Stimulated activated CD8-positive, alpha-beta memory T cell treated with anti-CD3 and anti-CD28 coated beads, Interleukin-7, amount 100 ng/mL, for 4 hours (primary cell): ENCODE results near the gene CIB4.

ENCODE experiments used
- DNase-seq, 2 donors: peaks; one replicate each; pipeline ENCODE4 v3.0.0-alpha.2; 2020; ENCODE audit warnings: low read depth in 2 of 2

The CIB4 gene

GRCh38 chr2:26642429-26642828 is 1.3 kb upstream of the CIB4 start:
- no peak for DNase-seq

DNA sequence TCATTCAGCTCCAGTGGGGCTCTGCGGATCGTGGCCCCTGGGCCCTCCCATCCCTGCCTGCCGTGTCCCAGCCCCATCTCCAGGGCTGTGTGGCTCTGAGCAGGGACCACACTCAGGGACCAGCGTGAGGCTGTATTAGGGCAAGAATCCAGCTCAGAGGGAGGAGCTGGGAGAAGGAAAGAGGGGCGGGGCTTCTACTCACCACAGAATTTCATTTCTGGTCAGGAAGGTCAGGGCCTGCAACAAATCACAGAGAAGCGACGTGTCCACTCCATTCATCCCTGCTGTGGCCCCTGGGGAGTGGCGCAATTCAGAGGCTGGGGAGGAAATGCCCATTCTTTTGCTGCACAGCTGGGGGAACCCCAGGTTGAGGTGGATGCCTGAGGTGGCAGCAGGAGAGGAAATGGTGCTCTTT is 828 bp downstream of the CIB4 start:
- DNase-seq: no peak

DNA sequence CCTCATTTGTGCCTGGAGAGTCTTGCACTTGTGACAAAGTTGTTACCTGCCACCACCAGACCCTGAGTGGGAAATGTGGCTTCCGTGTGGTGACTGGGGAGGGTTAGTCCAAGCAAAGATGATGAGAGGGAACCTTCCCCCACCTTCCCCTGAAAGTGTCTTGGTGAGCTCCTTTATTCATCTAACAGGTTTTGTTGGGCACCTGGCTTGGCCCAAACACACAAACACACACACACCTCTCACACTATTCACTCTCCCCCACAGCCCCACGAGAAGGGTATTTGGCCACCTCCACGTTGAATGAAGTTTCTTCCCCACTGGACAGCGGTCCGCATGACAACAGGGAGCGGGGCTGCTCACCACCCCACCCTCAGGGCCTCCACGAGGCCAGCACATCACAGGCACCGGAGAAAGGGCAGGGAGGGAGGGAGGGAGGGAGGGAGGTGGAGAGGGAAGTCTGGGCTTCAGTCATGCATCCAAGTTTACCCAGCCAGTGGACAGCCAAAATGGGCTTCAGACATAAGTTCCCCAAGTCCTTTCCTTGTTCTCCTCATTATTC is 1.4 kb downstream of the CIB4 start:
- DNase-seq: no peak

DNA sequence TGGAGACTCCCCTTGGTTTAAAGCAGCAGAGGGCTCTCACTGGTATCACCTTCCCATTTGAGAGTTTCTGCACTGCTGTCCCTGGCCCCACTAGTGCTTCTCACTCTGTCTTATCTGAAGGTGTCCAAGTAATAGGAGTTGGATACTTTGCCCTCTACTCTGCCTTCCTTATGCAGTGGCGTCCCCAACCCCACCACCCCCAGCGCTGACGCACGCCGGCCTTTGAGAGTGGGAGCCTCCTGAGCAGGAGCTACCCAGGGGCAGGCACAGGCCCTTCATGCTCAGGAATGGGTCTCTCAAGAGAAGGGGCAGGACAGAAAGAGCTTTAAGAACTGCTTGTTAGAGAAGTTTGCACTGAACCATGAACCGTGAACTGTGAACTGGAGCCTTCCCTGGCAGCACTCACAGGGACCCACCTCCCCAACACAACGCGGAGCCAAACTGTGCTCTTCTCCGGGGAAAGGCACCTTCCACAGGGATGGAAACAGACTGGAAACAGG is 3.3 kb downstream of the CIB4 start:
- DNase-seq: no peak

- DNase-seq: no peak
Observed at GRCh38 chr2:26636935-26637334, 4.2 kb downstream of the CIB4 start.

- no peak for DNase-seq
Observed at GRCh38 chr2:26635401-26635800, 5.8 kb downstream of the CIB4 start.

DNA sequence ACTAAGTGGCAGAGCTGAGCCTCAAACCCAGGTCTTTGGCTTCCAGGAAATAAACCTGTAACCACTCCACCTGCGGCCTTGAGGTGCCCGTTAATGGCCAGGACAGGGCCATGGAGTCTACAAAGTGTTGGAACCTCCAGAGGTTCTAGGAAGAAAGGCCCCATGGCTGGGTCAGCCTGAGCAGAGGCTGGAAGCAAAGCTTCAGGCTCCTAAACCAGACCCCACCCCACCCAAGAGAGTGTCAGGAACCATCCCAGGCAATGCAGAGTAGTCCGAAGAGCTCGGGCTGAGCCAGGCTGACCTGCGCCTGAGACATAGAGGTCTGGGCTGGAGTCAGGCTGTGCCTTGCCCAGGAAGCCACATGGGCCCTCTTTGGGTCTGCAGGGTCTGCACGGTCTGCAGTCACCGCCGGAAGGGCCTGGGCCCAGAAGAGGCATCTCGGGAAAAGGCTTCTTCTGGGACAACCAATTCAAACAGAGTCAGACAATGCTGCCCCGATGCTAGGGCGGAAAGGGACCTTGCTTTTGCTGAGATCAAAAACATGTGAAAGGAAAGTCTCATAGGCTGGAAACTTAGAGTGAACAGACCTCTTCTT is 6.4 kb downstream of the CIB4 start:
- DNase-seq: no peak

GRCh38 chr2:26633993-26634595 is 7.1 kb downstream of the CIB4 start:
- DNase-seq: no peak

DNA sequence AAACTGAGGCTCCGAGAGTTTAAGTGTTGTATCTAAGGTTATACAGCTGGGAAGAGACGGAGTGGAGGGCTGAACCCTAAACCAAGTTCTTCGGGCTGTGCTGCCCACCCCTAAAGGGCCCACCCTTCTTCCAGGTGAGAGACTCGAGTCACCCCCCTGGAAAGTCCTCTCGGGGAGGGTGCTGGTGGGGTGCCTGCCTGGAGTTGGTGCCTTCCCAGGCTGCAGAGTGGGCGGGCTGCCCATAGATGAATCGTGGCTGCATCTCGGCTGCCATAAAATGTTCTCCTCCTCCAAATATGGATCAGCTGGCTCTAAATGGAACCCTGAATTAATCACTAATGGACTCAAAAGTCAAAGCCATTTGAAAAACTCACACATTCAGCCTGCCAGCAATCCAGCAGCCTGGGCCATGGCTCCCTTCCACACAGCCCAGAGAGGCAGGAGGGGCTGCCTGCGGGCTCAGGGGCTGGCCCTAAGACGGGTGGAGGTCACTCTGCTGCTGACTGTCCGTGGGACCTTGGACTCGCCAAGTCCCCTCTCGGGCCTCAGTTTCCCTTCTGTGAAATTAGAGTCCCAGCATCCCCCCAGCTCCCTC is 7.7 kb downstream of the CIB4 start:
- no peak for DNase-seq

DNA sequence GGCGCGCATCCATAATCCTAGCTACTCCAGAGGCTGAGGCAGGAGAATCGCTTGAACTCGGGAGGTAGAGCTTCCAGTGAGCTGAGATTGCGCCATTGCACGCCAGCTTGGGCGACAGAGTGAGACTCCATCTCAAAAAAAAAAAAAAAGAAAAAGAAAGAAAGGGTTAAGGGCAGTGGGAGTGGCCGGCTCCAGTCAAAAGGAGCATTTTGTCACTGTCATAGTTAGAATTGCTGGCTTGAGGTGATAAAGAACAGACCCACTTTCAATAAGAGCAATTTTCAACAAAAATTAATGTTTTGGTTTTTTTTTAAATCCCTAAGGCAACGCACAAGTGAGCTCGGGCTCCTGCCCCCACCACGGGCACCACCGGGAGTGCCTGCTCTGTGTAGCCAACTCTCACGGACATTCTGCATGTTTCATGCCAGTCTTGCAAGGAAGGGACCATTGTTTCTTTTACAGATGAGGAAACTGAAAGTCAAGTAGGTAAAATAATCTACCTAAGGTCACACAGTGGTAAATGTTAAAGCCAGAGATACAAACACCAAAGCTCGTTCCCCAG is 8.5 kb downstream of the CIB4 start:
- no peak for DNase-seq

DNA sequence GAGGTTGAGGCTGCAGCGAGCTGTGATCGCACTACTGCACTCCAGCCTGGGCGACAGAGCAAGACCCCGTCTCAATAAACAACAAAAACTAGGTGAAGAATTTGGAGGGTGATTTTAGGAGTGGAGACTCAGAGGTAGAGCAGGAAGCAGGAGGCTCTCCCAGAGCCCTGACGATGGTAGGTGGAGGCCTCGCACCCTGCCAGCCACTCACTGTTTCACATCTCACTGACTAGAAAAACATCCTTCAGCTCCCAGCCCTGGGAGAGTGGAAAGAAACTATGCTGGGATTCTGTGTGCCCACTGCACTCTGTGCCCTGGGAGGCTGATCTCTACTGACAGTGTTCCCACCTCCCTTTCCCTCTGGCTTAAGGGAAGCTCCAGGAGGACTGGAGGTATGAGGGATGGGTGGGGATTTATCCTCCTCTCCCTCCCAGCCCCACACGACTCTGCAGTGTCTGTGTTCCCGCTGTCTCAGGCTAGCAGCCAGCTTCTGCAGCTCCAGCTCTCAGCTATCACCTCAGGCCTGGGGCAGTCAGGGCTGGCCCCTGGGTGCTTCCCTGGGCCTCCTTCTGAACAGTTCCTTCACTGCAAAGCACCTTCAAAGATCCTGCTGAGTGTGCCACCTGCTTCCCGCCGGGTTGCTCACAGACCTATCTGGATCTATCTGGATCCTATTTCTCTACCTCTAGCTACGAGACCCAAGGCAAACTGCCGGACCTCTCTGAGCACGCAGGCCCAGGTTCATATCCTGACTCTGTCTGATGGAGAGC is 9.6 kb downstream of the CIB4 start:
- no peak for DNase-seq

GRCh38 chr2:26630669-26631360 is 10.4 kb downstream of the CIB4 start:
- DNase-seq: no peak

GRCh38 chr2:26630235-26630634 is 10.9 kb downstream of the CIB4 start:
- DNase-seq: no peak

GRCh38 chr2:26629751-26630150 is 11.4 kb downstream of the CIB4 start:
- DNase-seq: no peak

GRCh38 chr2:26629346-26629630 is 11.9 kb downstream of the CIB4 start:
- DNase-seq: no peak

DNA sequence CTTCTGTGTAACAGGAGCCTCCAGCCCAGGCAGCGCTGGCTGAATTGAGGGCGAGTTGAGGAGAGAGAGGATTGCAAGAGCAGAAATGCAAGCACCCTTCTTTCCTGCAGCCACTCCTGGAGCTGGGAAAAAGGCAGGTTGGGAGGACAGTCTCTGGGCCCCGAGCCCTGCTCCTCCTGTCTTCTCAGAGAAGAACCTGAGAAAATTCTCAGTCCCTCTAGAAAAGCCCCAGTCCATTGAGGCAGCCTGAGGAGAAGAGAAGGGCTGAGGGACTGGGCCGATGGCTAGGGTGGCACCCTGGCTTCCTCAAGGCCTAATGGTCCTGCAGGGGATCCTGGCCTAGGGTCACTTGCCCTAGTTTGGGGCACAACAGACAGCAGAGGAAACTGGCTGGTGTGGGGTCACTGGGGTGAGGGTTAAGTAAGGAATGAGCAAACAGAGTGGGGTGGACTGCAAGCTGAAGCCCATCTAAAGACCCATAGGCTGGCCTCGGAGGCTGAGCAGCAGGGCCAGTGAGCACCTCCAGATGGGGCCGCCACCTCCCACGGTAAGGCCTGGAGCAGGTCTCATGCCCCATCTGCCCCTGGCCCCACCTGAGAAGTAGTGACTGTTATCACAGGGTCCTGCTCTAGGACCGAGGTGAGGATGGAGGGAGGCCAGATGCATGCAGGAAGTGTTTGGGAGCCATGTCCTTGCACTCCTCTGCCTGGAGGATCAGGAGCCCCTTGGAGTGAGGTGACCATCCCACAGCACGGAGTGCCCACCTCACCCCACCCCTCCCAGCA is 12.4 kb downstream of the CIB4 start:
- no peak for DNase-seq

GRCh38 chr2:26627350-26628105 is 13.6 kb downstream of the CIB4 start:
- DNase-seq: no peak

DNA sequence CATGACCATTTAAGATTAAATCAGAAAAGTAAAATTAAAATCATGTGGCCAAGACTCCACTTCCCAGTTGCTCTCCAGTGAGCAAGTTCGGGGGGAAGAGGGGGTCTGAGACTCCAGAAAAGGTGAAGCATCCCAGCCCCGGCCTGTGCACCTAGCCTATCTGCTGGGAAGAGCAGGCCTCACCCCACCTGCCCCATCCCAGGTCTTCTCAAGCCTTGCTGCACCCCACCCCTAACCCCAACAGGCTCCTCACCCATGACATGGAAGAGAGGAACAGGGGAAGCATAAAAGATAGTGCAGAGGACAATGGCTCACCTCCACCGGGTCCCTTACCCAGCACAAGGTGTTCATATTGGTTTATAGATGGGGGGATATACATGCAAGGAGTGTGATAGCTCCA is 14.6 kb downstream of the CIB4 start:
- DNase-seq: no peak

DNA sequence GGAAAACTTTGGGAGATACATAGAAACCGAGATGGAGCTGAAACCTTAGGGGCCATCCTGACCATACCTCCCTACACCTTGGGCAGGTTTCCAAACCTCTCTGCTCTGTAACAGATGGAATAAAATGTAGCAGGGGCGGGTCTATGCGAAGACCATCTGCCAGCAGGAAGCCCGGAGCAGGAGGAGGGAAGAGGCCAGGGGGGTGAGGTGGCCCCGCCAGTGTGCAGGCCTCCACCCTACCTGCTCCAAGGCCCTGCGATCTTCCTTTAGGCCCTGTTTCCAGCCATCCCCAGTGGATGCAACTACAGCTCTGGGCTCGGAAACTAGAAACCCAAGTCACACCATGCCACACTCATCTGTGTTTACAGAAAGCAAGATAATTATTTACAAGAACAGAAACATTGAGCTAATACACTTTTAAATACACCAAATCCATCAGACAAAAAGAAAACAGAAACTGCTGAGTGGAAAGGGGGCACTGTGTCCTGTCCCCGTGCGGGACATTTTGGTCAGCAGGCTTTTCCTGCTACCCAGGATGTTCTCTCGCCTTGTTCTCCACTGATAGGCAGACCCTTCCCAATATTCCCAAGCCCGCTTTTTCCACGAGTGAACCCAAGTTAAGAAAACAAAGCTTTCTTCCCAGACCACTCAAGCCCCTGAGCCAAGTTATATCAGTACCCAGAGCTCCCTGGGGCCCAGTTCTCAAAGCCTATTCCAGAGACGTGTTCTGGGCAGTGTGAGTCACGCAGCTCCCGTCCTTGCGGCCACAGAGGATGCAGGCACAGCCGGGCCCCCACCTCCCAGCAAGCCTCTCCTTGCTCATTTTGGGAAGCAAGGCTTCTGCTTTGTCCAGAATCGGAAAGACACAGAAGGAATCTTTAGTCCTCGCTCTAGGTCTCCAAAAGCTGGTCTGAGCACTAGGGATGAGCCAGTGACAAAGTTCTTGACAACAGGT is 17.3 kb downstream of the CIB4 start:
- no peak for DNase-seq
